ENCODE results near the gene LCN9. TPM values are rescaled to one million over a fixed set of nuclear protein-coding genes. Genes with fewer than 3 reads are reported as not detected.

LCN9 gene
- total and polyA plus RNA-seq, 4 donors = not detected

DNA sequence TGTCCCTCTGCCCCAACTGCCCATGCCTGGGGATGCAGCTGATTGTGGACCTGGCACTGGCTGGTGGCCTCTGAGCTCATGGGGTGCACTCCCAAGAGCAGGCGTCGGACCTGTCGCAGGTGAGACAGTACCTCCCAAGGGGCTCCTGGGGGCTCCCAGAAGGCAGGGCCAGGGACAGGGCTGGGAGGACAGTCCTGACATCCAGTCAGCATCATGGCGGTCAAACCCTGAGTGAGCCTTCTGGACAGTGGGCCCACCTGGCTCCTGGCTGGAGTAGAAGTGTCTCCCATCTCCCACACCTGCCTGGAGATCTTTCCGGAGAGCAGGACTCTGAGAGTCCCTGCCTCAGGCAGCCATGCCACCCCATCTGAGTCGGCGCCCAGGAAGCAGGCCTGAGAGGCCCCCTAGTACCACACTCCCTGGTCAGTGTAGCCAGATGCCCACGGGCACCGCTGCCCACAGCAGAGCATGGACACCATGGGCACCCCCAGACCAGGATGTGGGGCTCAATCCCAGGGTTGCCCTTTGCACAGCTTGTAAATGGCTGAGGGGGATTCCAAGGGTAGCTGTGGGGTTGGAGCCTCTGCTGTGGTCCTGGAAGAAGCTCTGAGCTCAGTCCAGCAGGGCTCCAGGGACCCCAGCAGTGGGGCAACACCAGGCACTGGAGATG, 6.6 kb downstream of the LCN9 start:
- Histone ChIP-seq H3K27me3 (ENCODE audit: control insufficient read depth in 4 of 4, insufficient read depth in 4 of 4, low read length in 3 of 4) (peaks cover 0 to 2% (median 0%) of the 10 kb centered on the region in 4 donors), H3K27ac (ENCODE audit: low read depth in 1 of 2, low read length in 2 of 2) (no peak overlapping the region), H3K9ac (ENCODE audit: low read depth in 1 of 2, low read length in 2 of 2) (no peak overlapping the region), H3K36me3 (ENCODE audit: control insufficient read depth in 4 of 4, insufficient read depth in 3 of 4, low read depth in 1 of 4, low read length in 3 of 4) (no peaks in the 10 kb centered on the region), H3K9me3 (ENCODE audit: control insufficient read depth in 4 of 4, low read length in 3 of 4) (no peaks in the 10 kb centered on the region), H3K4me1 (ENCODE audit: control insufficient read depth in 4 of 4, insufficient read depth in 4 of 4, low read length in 3 of 4) (no peaks in the 10 kb centered on the region), H3K4me3 (ENCODE audit: low read depth in 1 of 3, low read length in 3 of 3) (no peak overlapping the region)
- WGBS = 94% methylated on average over 9 of the region's 9 CpGs
- DNase-seq (ENCODE audit: low spot score) = no peak
- no peak for TF ChIP-seq RAD21 (IDR thresholded peaks at IDR 0.05)
- no peak for TF ChIP-seq HNF4A (conservative IDR thresholded peaks at IDR 0.05)
- no peak for TF ChIP-seq RXRA (IDR thresholded peaks at IDR 0.05)
- TF ChIP-seq, protein P1, sequence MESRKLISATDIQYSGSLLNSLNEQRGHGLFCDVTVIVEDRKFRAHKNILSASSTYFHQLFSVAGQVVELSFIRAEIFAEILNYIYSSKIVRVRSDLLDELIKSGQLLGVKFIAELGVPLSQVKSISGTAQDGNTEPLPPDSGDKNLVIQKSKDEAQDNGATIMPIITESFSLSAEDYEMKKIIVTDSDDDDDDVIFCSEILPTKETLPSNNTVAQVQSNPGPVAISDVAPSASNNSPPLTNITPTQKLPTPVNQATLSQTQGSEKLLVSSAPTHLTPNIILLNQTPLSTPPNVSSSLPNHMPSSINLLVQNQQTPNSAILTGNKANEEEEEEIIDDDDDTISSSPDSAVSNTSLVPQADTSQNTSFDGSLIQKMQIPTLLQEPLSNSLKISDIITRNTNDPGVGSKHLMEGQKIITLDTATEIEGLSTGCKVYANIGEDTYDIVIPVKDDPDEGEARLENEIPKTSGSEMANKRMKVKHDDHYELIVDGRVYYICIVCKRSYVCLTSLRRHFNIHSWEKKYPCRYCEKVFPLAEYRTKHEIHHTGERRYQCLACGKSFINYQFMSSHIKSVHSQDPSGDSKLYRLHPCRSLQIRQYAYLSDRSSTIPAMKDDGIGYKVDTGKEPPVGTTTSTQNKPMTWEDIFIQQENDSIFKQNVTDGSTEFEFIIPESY (IDR thresholded peaks at IDR 0.05) = no peak
- TF ChIP-seq EGR1 (IDR thresholded peaks at IDR 0.05; ENCODE audit: low read depth in 2 of 2) = no peak
- TF ChIP-seq, protein P2, sequence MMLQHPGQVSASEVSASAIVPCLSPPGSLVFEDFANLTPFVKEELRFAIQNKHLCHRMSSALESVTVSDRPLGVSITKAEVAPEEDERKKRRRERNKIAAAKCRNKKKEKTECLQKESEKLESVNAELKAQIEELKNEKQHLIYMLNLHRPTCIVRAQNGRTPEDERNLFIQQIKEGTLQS (IDR thresholded peaks at IDR 0.05) = no peak
- TF ChIP-seq NR2F2 (IDR thresholded peaks at IDR 0.05) = no peak
- no peak for TF ChIP-seq JUND (IDR thresholded peaks at IDR 0.05)
- no peak for TF ChIP-seq YY1 (IDR thresholded peaks at IDR 0.05)
- TF ChIP-seq SP1 (IDR thresholded peaks at IDR 0.05) = no peak
- no peak for TF ChIP-seq HNF4G (IDR thresholded peaks at IDR 0.05)
- TF ChIP-seq TAF1 (conservative IDR thresholded peaks at IDR 0.05) = no peak
- no peak for TF ChIP-seq GABPA (IDR thresholded peaks at IDR 0.05 in 1 of 2, conservative IDR thresholded peaks at IDR 0.05 in 1 of 2)

DNA sequence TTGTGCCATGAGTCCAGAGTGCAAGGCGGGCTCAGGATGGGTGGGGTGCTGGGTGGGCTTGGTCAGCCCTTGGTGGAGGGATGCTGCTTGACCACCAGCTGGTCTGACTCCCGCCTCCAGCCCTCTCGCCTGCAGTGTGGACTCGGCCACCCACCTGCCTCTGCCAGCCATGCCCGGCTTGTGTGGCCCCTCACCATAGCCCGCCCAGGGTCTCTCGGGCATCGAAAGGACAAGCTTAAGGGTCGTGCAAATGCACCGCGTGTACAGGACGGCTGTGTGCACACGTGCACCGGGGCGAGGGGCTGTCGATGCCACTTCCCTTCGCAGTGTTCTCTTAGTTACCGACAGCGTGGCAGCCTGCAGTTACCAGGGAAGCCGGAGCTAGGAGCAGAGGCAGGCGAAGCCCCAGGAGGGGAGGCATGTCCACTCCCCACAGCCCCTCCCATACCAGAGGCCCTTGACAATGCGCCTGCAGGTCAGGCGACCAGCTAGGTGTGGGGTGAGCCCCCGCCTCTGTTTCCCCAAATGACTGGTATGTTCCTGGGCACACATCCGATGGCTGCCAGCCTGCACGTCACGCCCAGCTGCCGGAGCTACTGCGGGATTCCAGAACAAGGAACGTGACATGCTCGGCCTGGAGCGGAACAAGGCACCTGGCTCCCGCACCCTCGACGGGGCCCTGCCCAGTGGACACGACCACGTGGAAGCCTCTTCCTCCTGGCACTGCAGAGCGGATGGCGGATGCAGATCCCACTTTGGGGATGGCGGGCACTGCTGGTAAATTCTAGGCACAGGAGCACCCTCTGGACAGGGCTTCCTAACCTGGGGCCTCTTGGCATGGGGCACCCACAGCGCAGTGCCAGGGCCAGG, 7.8 kb downstream of the LCN9 start:
- TF ChIP-seq, protein P1 (IDR thresholded peaks at IDR 0.05) = no peak
- TF ChIP-seq, protein P3, sequence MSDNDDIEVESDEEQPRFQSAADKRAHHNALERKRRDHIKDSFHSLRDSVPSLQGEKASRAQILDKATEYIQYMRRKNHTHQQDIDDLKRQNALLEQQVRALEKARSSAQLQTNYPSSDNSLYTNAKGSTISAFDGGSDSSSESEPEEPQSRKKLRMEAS (IDR thresholded peaks at IDR 0.05) = no peak
- TF ChIP-seq EGR1 (IDR thresholded peaks at IDR 0.05; ENCODE audit: low read depth in 2 of 2) = no peak
- TF ChIP-seq TAF1 (conservative IDR thresholded peaks at IDR 0.05) = no peak
- no peak for TF ChIP-seq YY1 (IDR thresholded peaks at IDR 0.05)
- TF ChIP-seq GABPA (IDR thresholded peaks at IDR 0.05 in 1 of 2, conservative IDR thresholded peaks at IDR 0.05 in 1 of 2) = no peak
- TF ChIP-seq FOXA1 (IDR thresholded peaks at IDR 0.05) = no peak
- TF ChIP-seq HNF4A (conservative IDR thresholded peaks at IDR 0.05) = no peak
- TF ChIP-seq, protein P2 (IDR thresholded peaks at IDR 0.05) = no peak
- TF ChIP-seq, protein P4, sequence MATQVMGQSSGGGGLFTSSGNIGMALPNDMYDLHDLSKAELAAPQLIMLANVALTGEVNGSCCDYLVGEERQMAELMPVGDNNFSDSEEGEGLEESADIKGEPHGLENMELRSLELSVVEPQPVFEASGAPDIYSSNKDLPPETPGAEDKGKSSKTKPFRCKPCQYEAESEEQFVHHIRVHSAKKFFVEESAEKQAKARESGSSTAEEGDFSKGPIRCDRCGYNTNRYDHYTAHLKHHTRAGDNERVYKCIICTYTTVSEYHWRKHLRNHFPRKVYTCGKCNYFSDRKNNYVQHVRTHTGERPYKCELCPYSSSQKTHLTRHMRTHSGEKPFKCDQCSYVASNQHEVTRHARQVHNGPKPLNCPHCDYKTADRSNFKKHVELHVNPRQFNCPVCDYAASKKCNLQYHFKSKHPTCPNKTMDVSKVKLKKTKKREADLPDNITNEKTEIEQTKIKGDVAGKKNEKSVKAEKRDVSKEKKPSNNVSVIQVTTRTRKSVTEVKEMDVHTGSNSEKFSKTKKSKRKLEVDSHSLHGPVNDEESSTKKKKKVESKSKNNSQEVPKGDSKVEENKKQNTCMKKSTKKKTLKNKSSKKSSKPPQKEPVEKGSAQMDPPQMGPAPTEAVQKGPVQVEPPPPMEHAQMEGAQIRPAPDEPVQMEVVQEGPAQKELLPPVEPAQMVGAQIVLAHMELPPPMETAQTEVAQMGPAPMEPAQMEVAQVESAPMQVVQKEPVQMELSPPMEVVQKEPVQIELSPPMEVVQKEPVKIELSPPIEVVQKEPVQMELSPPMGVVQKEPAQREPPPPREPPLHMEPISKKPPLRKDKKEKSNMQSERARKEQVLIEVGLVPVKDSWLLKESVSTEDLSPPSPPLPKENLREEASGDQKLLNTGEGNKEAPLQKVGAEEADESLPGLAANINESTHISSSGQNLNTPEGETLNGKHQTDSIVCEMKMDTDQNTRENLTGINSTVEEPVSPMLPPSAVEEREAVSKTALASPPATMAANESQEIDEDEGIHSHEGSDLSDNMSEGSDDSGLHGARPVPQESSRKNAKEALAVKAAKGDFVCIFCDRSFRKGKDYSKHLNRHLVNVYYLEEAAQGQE (IDR thresholded peaks at IDR 0.05) = no peak
- TF ChIP-seq RAD21 (IDR thresholded peaks at IDR 0.05) = no peak
- no peak for TF ChIP-seq RXRA (IDR thresholded peaks at IDR 0.05)
- TF ChIP-seq SP1 (IDR thresholded peaks at IDR 0.05) = no peak
- no peak for TF ChIP-seq NR2F2 (IDR thresholded peaks at IDR 0.05)
- TF ChIP-seq, protein P5, sequence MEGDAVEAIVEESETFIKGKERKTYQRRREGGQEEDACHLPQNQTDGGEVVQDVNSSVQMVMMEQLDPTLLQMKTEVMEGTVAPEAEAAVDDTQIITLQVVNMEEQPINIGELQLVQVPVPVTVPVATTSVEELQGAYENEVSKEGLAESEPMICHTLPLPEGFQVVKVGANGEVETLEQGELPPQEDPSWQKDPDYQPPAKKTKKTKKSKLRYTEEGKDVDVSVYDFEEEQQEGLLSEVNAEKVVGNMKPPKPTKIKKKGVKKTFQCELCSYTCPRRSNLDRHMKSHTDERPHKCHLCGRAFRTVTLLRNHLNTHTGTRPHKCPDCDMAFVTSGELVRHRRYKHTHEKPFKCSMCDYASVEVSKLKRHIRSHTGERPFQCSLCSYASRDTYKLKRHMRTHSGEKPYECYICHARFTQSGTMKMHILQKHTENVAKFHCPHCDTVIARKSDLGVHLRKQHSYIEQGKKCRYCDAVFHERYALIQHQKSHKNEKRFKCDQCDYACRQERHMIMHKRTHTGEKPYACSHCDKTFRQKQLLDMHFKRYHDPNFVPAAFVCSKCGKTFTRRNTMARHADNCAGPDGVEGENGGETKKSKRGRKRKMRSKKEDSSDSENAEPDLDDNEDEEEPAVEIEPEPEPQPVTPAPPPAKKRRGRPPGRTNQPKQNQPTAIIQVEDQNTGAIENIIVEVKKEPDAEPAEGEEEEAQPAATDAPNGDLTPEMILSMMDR (IDR thresholded peaks at IDR 0.05; ENCODE audit: low read depth, low read length, missing input control) = no peak
- TF ChIP-seq JUND (IDR thresholded peaks at IDR 0.05) = no peak
- TF ChIP-seq HNF4G (IDR thresholded peaks at IDR 0.05) = no peak
- TF ChIP-seq FOXA2 (IDR thresholded peaks at IDR 0.05) = no peak
- no peaks in the 10 kb centered on the region for H3K9me3 ChIP-seq (ENCODE audit: control insufficient read depth in 4 of 4, low read length in 3 of 4)
- peaks cover 0 to 2% (median 0%) of the 10 kb centered on the region in 4 donors for H3K27me3 ChIP-seq (ENCODE audit: control insufficient read depth in 4 of 4, insufficient read depth in 4 of 4, low read length in 3 of 4)
- H3K4me3 ChIP-seq (ENCODE audit: low read depth in 1 of 3, low read length in 3 of 3) = no peak overlapping the region
- DNase-seq (ENCODE audit: low spot score) = no peak
- 85% methylated on average over 41 of the region's 41 CpGs for WGBS
- H3K9ac ChIP-seq (ENCODE audit: low read depth in 1 of 2, low read length in 2 of 2) = no peak overlapping the region
- H3K4me1 ChIP-seq (ENCODE audit: control insufficient read depth in 4 of 4, insufficient read depth in 4 of 4, low read length in 3 of 4) = no peaks in the 10 kb centered on the region
- H3K27ac ChIP-seq (ENCODE audit: low read depth in 1 of 2, low read length in 2 of 2) = no peak overlapping the region
- no peaks in the 10 kb centered on the region for H3K36me3 ChIP-seq (ENCODE audit: control insufficient read depth in 4 of 4, insufficient read depth in 3 of 4, low read depth in 1 of 4, low read length in 3 of 4)

Data from liver (tissue), 9 donors.